ENCODE results near the gene PTGR3.
"Not testable (repeated sequence)": the region's sequence is repeated elsewhere in the genome, so short reads cannot be mapped to it uniquely, and the experiment has no call there.

The PTGR3 gene

DNA sequence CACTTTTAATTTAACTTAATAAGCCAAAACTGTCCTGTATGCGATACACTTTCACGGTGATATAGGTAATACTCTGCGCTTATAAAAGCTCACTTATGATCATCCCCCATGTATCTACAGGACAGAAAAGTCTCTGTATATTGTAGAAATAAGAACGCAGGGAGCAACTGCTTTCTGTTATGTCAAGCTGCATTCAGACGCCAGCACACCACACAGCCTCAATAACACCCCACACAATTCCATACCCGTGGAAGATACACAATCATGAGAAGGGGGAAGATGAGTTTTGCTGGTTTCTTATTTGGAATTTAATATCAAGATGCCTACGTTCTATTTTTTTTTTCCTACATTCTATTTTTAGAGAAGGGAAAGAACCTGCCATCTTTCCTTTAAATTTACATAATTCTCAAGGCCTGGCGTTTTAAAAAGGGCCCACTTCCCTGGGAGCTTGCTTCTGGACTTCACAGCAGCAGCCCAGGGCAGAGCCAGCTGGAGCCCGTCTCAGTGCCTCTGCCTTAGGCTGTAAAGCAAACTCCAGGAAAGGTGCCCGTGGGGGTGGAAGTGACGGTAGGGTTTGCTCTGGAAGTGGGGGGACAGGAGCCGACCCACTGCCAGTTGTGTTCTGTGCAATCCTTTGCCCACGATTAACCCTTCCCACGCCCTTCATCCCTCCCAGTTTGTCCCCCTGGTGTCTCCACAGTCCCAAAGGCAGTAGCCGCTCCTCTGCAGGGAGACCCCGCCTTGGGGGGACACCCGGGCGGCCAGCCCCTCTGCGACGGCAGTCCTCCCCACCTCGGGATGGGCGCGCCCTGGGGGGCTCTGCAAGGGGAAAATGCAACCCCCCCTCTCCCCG, 5.3 kb downstream of the PTGR3 start:
- no peak for DNase-seq (ENCODE audit: low read depth in 1 of 2, low spot score in 1 of 2)

DNA sequence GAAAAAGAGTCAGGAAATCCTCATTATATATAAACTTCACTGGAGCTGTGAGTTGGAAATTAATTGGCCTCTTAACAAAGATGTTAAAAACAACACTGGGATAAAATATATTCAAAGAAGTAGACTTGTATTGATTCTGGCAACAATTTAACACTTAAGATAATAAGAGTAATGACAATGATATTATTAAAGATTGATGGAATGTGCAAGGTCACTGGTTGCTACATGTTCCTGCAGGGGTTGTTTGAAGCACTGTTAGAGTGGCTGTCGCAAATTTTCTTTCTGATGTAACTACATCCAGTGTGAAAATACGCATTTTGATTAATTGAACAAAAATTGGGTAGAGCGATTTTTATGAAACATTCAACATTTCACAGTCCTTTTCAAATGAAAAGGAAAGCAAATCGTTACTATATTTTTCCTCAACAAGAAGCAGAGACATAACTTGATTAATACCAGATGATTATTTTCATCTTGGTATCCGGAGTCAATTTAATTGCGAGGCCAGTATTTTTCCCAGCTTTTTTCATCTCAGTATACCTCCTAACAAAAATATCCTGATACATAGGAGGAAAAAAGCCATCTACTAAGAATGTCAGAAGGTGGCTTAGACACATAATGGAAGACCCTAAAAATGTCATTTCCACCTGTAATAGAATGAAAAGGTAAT, 6.1 kb downstream of the PTGR3 start:
- no peak for DNase-seq (ENCODE audit: low read depth in 1 of 2, low spot score in 1 of 2)

DNA sequence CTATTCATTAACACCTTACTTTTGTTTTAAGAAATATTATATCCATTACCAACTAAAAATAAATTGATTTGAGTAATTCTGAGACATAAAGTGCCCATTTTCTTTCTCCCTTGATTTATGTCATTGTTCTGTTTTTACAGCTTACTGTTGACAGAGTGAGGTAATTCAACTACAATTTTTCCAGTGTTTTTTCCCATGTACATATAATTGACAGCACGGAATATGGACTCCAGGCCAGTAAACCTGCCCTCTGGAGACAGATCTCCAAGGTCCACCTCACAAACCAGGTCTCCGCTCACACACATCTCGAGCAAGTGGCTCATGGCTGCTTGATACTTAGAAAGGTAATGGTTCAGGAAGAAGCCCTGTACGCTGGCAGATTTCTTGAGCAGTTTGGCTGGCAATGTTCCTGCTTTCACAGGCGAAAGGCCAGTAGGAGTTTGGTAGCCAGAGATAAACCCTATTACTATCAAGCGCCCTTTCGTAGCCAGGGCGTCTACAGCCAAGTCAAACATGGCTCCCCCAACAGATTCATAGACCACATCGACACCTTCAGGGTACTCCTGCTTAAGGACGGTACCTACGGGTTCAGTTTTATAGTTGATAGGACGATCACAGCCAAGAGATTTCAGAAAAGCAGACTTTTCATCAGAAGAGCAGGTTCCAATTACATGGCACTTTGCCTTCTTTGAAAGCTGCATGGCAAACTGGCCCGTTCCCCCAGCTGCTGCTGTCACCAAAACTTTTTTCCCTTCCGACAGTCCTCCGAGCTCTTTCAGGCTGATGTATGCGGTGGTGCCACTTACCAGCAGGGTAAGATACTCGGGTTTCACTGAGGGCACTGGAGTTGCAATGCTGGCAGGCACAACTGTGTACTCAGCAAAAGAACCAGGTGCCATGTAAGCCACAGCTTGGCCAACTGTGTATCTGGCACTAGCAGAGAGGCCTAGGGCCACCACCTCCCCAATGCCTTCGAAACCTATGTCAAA, 7.4 kb downstream of the PTGR3 start:
- DNase-seq (ENCODE audit: low read depth in 1 of 2, low spot score in 1 of 2), result no peak

DNA sequence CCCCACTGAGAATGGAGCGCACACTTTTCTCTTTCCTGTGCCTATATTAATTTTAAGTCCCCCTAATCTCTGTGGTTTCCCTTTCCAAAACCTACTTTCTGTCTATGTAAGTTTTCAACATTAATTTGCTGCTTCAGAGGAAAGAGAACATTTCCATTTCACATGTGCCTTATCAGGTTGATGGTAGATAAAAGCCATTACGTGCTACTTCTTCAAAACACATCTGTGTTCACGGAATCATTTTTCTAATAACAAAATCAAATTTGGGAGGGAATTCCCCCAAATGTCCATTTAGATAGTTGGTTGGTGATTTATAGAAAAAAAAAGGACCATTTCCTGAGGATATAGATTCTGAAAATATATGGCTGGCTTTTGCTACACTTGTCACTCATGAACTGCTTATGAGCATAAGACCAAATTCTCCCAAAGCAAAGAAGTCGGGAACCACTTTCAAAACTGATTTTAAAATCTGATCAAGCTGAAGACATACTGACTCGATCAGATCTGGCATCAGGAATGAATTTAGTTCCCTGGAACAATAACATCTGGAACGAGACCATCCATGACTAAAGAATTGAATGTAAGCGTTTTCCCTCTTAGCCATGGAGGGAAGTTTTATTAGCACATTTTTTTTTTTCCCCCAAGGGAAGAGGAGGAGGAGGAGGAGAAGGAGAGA, 8.2 kb downstream of the PTGR3 start:
- DNase-seq (ENCODE audit: low read depth in 1 of 2, low spot score in 1 of 2), result no peak

DNA sequence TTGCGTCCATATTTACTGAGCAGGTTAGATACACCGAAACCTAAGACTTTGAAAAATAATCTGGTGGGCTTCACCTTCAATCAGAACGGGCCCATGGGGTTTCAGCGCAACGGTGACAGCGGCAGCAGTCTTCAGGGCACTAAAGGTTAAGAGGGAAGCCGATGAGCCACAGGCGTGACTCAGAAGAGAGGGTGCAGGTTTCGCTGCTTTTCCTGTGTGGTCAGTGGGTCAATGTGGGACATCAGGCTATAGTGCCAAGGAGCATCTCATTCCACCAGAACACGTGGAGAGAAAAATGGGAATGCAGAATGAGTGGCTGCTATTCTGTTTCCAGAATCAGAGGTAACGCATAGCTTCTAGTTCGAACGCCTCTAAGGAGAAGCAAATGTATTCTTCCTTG, 8.9 kb downstream of the PTGR3 start:
- no peak for DNase-seq (ENCODE audit: low read depth in 1 of 2, low spot score in 1 of 2)

DNA sequence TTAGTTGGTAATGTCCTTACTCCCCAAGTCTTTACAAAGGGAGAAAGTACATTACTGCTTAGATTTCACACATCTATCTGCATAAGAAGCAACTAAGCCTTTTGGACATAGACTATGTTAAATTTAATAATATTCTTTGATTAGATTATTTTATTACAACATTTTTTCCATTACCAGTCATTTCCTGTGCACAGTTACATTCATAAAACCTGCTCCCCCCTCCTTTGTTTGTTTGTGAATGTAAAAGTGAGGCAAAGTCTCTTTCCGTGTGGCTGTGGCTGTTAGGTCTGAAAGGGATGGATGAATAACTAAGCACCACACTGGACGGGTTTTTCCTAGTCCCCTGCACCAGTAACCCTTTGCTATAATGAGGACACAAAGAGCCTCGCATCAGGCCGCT, 9.6 kb downstream of the PTGR3 start:
- DNase-seq (ENCODE audit: low read depth in 1 of 2, low spot score in 1 of 2), result no peak

DNA sequence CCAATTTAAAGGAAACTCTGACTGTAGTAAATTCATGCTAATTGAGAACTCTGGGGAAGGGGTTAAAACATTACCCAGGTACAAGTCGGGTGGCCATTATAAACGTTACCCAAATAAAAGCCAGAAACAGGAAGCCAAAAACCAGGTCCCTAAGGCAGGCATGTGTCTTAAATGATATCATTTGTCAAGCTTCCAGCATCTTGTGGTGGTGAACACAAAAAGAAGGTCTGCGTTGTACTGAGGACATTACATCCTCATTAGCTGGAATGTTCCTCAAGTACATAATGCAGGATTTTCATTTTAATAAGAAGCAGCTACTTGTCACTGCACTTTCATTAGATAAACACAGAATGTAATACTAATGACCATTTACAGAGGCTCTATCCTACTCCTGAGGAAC, 10.9 kb downstream of the PTGR3 start:
- DNase-seq (ENCODE audit: low read depth in 1 of 2, low spot score in 1 of 2), result no peak

DNA sequence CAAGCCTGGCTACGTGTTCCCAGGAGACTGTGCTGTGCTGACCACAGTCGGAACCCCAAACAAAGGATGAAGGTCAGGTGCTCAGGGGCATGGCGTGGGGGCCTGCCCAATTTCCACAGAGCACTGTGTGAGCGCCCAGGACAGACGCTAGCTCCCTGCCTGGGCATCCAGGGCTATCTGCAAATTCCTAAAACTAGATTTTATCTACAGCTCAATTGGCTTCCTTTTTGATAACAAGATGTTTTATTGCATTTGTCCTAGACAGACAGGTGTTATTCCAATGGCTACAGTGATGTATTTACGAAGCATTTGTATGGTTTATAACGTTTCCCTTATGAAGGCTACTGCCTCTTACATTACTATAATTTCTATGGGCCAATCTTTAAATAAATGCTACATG, 16.0 kb downstream of the PTGR3 start:
- no peak for DNase-seq (ENCODE audit: low read depth in 1 of 2, low spot score in 1 of 2)

DNA sequence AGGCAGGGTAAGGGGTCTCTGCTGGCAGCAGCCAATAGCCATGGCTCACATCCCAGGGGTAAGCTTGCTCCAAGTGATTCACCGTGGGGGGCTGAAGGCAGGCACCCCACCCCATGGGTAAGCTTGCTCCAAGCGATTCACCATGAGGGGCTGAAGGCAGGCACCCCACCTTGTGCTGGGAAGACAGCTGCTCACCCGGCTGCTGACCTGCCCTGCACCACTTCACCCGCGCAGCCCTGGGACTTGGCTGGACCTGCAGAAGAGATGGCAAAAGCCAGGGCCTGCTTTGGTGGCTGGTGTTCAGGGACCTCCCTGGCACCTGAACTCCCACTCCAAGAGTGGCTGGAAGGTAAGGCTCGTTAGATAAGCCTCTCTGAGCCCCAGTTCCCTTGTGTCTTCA, 19.2 kb downstream of the PTGR3 start:
- DNase-seq (ENCODE audit: low read depth in 1 of 2, low spot score in 1 of 2), result no peak

DNA sequence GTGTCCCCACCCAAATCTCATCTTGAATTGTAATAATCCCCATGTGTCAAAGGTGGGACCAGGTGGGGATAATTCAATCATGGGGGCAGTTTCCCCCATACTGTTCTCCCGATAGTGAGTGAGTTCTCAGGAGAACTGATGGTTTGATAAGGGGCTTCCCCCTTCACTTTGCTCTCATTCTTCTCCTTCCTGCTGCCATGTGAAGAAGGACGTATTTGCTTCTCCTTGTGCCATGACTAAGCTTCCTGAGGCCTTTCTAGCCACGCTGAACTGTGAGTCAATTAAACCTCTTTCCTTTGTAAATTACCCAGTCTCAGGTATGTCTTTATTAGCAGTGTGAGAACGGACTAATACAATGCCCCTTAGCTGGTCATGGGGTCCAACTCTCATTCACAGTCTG, 21.2 kb downstream of the PTGR3 start:
- not testable (repeated sequence) for DNase-seq (ENCODE audit: low read depth in 1 of 2, low spot score in 1 of 2)

DNA sequence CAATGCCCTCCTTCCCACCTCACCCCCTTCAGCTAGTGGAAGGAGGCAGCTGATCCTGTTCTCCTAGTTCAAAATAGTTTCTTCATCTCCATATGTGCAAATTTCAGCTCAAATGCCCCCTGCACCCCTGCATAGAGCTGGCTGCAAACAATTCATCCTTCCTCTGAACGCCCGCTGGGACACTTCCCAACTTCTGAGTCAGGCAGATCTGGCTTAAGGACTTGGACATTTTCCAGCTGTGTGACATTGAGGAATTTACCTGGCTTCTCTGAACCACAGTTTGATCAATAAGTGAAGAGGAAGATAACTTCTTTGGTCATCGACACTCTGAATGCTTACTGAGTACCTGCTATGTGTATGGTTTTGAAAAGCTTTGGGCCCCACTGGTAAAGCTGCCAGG, 23.5 kb downstream of the PTGR3 start:
- DNase-seq (ENCODE audit: low read depth in 1 of 2, low spot score in 1 of 2), result no peak

DNA sequence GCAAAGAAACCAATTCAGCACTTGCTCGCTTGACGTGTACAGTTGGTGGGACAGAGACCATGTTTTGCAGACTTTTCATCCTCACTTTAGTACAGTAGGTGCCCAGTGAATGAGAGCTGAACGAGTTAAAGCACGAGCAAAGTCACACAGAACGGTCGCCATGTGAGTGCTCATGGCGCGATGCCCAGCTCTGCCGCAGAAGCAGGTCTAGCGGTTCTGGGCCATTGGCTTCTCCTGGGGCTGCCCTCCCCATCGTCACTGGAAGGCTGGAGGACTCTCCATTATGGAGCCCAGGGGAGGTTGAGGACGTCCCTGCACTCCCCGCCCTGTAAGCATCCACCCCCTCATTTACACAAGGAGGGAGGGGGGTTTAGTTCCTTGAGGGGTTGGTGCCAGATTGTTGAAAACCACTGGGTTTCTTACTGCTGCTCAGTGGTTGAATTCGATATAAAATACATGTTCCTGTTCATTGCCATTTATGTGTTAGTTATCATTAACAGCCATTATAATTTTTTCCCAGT, 24.9 kb downstream of the PTGR3 start:
- DNase-seq (ENCODE audit: low read depth in 1 of 2, low spot score in 1 of 2), result no peak

DNA sequence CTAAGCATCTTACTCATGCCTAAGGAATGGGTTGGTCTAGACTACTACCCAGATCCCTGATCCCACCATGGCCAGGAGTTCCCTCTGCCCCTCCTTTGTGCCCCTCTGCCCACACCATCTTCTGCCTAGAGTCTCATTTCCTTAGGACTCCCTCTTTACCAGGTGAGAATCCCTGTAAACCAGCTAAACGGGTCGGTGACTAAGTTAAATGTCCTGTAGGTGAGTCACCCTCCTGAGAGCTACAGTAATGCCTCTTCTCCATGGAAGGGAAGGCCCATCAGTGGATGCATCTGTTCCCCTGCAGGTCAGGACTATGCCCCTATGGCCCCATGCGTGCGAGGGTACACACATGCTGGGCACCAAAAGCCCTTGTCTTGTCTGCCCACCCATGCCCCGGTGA, 25.4 kb downstream of the PTGR3 start:
- DNase-seq (ENCODE audit: low read depth in 1 of 2, low spot score in 1 of 2), result no peak

DNA sequence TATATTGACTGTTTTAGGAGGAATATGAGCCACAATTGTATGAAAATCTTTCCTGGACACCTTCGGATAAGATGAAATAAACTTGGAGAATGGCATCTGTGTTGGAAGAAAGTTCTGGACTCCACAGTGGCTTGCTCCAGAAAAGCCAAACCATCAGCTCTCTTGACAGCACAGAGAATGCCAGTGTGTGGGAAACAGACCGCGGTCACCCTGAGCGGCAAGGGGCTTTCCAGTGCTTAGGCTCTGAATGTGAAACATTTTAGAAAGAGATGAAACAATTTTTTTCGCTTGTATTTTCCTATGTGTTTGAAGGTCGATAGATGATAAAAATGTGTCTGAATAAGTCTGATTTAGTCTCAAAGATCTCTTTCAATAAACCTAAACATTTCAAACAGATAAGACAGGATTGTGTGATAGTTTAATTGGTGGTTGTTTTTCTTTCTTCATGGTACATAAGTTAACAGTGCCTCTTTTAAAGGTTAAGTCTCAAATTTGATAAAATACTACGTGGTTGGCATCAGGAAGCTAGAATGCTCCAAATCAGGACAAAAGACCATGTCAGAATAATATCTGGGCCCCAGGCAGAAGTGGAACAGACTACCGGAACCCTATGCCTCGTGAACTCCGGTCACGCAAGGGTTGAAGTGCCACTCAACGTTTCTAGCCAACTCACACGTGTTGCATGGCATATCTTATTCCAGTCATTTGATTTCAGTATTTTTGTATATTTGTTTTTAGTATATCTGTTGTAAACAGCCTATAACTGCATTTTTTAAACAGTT, 28.9 kb downstream of the PTGR3 start:
- no peak for DNase-seq (ENCODE audit: low read depth in 1 of 2, low spot score in 1 of 2)

DNA sequence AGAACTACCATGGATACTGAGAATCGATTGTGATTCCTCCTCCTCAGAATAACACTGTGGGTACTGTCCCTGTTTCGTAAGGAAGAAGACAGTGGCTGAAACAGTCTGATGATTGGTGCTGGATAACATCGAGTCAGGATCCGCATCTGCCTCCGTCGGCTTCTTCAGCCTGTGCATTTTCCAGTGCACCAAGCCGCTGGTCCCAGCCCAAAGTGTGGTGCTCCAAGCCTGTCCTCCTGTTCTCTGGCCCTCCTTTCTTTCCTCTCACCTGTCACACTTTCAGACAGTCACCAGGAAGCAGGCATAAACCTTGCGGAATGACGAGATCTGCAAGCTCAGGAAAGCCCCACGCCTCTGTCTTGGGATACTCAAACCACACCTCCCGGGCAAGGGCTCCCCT, 30.6 kb downstream of the PTGR3 start:
- DNase-seq (ENCODE audit: low read depth in 1 of 2, low spot score in 1 of 2), result no peak

DNA sequence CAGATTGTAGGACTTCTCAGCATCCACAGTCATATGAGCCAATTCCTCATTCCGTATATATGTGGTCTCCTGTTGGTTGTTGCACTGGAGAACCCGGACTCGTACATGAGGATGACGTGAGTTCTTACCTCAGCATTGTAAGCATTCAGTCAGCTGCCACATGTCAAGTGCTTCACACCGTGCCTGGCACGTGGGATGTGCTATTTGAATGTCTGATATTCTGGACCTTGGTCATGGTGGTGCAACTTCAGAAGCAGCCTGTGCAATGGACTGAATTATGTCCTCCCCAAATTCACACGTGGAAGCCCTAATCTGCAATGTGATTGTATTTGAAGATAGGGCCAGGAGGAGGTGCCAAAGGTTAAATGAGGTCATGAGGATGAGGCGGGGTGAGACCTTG, 32.1 kb downstream of the PTGR3 start:
- no peak for DNase-seq (ENCODE audit: low read depth in 1 of 2, low spot score in 1 of 2)

DNA sequence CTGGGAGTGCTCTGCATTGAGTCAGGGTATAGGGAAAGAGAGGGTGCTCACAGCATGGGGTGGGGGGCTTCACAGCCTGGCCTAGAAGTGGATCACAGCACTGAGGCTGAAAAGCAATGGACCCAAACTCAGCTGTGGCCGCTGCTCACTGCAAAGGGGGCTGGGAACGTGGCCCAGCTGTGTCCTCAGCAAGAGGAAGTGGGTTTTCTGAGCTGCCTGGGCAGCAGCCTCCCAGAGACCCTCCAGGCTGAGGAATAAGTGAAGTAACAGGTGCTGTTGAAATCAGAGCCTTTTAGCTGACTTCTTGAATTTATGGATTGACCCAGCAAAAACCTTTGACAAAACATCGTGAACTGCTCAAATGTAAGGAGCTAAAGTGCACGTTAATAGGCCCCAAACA, 35.2 kb downstream of the PTGR3 start:
- no peak for DNase-seq (ENCODE audit: low read depth in 1 of 2, low spot score in 1 of 2)

DNA sequence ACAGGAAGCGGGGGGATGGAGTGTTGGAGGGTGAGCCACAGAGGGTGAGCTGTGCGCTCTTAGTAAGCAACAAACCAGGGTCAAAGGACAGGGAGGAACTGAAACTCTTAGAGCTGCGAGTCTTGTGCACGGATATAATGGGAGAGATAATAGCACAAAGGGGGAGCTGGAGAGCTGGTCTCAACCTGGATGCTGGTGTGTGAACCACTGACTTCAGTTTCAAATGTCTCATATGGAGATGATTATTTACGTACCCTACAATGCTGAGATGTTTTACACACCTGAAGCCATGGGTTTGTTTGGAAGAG, 35.9 kb downstream of the PTGR3 start:
- no peak for DNase-seq (ENCODE audit: low read depth in 1 of 2, low spot score in 1 of 2)

DNA sequence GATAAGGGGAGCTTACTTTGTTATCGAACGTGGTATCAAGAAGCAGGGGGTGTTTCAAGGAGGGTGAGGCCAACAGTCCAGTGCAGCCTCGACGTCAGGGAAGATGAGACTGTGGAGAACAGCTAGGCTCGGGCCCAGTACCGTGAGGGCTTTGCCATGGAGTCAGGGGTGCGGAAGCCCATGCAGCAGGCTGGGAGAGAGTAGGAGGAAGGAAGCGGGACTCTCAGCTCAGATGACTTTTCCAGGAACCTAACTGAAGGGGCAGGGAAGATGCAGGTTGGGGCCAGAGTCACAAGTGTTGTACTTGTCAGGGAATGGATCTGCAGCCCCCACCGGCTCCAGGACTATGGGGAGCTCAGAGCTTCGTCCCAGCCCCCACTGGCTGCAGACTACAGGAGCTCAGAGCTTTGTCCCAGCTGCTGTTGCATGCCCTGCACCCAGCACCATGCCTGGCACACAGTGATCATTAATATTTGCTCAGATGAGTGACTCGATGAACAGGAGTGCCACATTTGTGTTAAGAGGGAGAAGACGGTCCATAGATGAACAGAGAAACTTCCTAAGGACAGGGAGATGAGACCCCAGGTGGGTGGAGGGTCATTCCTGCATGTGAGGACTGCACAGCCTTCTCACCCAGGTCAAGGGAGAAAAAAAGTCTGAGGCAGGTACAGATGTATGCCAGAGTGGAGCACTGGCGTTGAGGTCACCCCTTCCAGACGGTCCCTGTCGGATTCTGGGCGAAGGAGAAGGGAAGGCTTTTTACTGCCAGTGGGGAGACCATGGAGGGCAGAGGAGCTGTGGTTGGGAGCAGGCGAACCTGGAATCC, 36.4 kb downstream of the PTGR3 start:
- DNase-seq (ENCODE audit: low read depth in 1 of 2, low spot score in 1 of 2), result no peak
